AG04449 (cell line): Measurements from ENCODE around the gene WTIP.

ENCODE experiments used
- CTCF ChIA-PET: fragments of 350-600 bp; formaldehyde crosslinking; extraction: SDS; loops from one replicate; lab custom pipeline; 2021; ENCODE audit warnings: antibody characterized with exemption; lab: Yijun Ruan, JAX
- POLR2A ChIA-PET: fragments of 400-600, 350-600 bp; formaldehyde crosslinking; extraction: SDS; loops from one replicate; lab custom pipeline; 2020; ENCODE audit warnings: antibody characterized with exemption, inconsistent platforms; lab: Yijun Ruan, JAX
- DNase-seq: peaks from one replicate; pipeline ENCODE4 v3.0.0-alpha.2; 2010; ENCODE audit warnings: low read depth, low spot score
- H3K4me3 ChIP-seq: 2 replicates; pipeline ENCODE4 v1.5.1; 2011; ENCODE audit warnings: low read depth, mild to moderate bottlenecking, control low read depth, low read length
- CTCF ChIP-seq: IDR thresholded peaks from one replicate; pipeline ENCODE4 v1.5.1; 2011; ENCODE audit warnings: mild to moderate bottlenecking, moderate library complexity, low read length, control low read depth, inconsistent platforms; ENCODE audit not compliant: insufficient read depth; ENCODE audit errors: missing control alignments

WTIP gene

GRCh38 chr19:34495416-34495815, 13.9 kb downstream of the WTIP start:
- DNase-seq: no peak
- TF ChIP-seq CTCF: no peak
- CTCF ChIA-PET: interaction anchor here (3.6 kb wide), 1 partner anchor 8 kb away, joined by 14 read pairs; no protein-coding TSS in a partner anchor
- no peak overlapping the region for H3K4me3 ChIP-seq
- POLR2A ChIA-PET: no interaction called here

- no peak for DNase-seq
- no peak overlapping the region for H3K4me3 ChIP-seq
- CTCF ChIA-PET: interaction anchor here (0.5 kb wide), 1 partner anchor 86 kb away, joined by 3 read pairs; no protein-coding TSS in a partner anchor
- POLR2A ChIA-PET: no interaction called here
- no peak for TF ChIP-seq CTCF
Measured at GRCh38 chr19:34497112-34497805, 15.7 kb downstream of the WTIP start.

- H3K4me3 ChIP-seq: no peak overlapping the region
- DNase-seq: no peak
- CTCF ChIA-PET: interaction anchor here (0.6 to 2.1 kb wide), 9 partner anchors 8 to 215 kb away, joined by 3 to 8 read pairs (median 4); no protein-coding TSS in a partner anchor
- TF ChIP-seq CTCF: no peak
- POLR2A ChIA-PET: no interaction called here
Measured at GRCh38 chr19:34499155-34499834, 17.7 kb downstream of the WTIP start.

- no peak for TF ChIP-seq CTCF
- DNase-seq: no peak
- H3K4me3 ChIP-seq: no peak overlapping the region
- ChIA-PET CTCF (interaction anchor here (0.7 to 2.3 kb wide), 11 partner anchors 10 to 212 kb away, joined by 3 to 11 read pairs (median 6); partner anchors contain the start of genes UBA2 and WTIP), POLR2A (no interaction called here)
Measured at GRCh38 chr19:34500656-34501120, 19.1 kb downstream of the WTIP start.

GRCh38 chr19:34501339-34502320, 20.1 kb downstream of the WTIP start:
- peak; percentile 28 for DNase-seq
- no peak overlapping the region for H3K4me3 ChIP-seq
- TF ChIP-seq CTCF: peak; percentile 100
- CTCF ChIA-PET: interaction anchor here (0.6 to 4.1 kb wide), 19 partner anchors 8 to 669 kb away, joined by 3 to 14 read pairs (median 4); partner anchors contain the start of genes UBA2 and WTIP
- POLR2A ChIA-PET: no interaction called here
